GM12873 (cell line): ENCODE data around the gene MUC21.

Source experiments
- TF ChIP-seq, protein P1 (sequence below): IDR thresholded peaks from 2 replicates; pipeline ENCODE4 v1.5.1; 2012; ENCODE audit warnings: low read depth, mild to moderate bottlenecking, moderate library complexity, low read length, control low read depth; ENCODE audit not compliant: insufficient read depth; ENCODE audit errors: missing control alignments

Gene MUC21

DNA sequence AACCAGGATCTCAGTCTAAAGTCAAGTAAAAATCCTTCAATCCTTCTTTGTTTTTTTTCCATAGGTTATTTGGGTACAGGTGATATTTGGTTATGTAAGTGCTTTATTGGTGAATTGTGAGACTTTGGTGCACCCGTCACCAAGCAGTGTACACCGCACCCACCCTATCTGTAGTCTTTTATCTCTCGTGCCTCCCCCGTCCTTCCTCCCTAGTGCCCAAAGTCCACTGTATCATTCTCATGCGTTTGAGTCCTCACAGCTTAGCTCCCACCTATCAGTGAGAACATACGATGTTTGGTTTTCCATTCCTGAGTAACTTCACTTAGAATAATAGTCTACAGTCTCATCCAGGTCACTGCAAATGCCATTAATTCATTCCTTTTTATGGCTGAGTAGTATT lies 27.6 kb downstream of the MUC21 start:
- TF ChIP-seq, protein P1, sequence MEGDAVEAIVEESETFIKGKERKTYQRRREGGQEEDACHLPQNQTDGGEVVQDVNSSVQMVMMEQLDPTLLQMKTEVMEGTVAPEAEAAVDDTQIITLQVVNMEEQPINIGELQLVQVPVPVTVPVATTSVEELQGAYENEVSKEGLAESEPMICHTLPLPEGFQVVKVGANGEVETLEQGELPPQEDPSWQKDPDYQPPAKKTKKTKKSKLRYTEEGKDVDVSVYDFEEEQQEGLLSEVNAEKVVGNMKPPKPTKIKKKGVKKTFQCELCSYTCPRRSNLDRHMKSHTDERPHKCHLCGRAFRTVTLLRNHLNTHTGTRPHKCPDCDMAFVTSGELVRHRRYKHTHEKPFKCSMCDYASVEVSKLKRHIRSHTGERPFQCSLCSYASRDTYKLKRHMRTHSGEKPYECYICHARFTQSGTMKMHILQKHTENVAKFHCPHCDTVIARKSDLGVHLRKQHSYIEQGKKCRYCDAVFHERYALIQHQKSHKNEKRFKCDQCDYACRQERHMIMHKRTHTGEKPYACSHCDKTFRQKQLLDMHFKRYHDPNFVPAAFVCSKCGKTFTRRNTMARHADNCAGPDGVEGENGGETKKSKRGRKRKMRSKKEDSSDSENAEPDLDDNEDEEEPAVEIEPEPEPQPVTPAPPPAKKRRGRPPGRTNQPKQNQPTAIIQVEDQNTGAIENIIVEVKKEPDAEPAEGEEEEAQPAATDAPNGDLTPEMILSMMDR, result no peak

DNA sequence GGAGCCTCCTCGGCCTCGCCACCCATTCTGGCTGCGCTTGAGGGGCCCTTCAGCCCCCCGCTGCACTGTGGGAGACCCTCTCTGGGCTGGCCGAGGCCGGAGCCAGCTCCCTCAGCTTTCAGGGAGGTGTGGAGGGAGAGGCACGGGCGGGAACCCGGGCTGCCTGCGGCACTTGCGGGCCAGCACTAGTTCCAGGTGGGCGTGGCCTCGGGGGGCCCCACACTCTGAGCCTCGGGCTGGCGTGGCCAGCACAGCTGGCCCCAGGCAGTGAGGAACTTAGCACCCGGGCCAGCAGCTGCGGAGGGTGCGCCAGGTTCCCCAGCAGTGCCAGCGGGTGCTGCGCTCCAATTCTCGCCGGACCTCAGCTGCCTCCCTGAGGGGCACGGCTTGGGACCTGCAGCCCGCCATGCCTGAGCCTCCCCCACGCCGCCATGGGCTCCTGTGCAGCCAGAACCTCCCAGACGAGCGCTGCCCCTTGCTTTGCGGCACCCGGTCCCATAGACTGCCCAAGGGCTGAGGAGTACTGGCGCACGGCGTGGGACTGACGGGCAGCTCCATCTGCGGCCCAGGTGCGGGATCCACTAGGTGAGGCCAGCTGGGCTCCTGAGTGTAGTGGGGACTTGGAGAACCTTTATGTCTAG lies 33.3 kb downstream of the MUC21 start:
- TF ChIP-seq, protein P1, result no peak

DNA sequence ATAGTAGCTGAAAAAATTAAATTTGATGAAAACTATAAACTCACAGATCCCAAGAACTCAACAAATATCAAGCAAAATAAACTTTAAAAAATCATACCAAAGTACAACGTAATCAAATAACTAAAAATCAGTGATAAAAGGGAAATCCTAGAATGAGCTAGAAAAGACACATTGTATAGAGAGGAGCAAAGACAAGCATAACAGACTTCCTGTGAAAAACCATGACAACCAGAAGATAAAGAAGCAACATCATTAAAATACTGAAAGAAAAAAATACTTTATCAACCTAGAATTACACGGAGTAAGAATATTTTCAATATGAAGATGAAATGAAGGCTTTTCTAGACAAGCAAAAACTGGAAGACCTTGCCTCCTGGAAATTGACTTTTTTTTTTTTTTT lies 36.5 kb downstream of the MUC21 start:
- TF ChIP-seq, protein P1, result no peak

DNA sequence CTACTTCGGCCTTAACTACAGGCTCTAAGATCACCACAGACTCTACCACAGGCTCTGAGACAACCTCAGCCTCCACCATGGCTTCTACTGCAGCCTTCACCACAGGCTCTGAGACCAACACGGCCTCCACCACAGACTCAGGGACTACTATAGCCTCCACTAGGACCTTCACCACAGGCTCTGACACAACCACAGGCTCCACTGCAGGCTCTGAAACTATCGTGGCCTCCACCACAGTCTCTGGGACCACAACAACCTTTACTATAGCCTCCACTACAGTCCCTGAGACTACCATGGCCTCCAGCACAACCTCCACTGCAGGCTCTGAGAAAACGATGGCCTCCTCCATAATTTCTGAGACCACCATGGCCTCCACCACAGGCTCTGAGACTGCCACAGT lies 42.1 kb downstream of the MUC21 start:
- TF ChIP-seq, protein P1, result no peak

DNA sequence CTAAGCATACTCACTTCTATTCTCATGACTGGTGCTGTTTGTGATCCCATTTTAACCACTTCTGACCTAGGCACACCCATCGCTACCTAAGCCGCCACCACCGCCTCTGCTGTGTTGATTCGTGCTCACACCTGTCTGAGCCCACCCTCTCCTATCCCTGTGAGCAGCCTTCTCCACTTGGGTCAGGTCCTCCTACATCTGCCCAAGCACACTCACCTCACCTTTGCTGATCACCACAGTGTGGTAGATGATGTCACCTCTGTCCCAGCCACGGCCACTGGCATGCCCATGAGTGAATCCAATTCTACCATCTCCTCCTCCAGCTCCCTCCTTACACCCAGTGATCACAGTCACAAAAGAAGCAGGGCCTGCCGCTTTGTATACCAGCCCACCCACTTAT lies 47.6 kb downstream of the MUC21 start:
- TF ChIP-seq, protein P1, result no peak

DNA sequence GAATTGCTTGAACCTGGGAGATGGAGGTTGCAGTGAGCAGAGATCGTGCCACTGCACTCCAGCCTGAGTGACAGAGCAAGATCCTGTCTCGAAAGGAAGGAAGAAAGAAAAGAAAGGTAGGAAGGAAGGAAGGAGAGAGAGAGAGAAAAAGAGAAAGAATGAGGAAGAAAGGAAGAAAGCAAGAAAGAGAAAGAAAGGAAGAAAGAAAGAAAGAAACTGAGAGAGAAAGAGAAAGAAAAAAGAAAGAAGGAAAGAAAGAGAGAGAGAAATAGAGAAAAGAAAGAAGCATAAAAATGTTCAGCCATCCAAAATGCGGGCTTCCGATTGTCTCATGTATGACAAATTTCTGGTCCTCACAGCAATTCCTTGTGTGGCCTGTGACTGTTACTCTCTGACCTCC lies 49.6 kb downstream of the MUC21 start:
- TF ChIP-seq, protein P1, result no peak

DNA sequence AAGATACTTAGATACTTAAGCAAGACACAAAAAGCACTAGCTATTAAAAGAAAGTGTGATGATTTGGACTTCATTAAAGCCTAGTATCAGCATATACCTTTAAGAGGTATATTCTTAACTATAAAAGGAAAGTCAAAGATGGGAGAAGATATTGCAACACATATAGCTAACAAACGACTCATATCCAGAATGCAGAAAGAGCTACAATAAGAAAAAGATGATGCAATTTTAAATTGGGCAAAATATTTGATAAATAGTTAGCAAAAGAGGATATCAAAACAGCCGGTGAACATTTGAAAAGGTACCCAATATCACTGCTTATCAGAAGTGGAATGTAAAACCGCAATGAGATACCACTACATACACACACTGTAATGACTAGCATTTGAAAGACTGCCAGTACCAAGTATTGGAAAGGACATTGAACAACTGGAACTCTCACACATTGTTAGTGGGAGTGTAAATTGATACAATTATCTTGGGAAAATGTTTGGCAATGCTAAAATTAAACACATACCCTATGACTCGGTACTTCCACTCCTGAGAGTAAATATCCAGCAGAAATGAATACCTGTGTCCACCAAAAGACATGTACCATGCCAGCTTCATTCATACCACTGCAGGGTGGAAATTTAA lies 52.5 kb downstream of the MUC21 start:
- TF ChIP-seq, protein P1, result no peak
